Prostate gland (tissue), 2 donors: ENCODE results near the gene ZDHHC5.
"Not testable (repeated sequence)": the region's sequence is repeated elsewhere in the genome, so short reads cannot be mapped to it uniquely, and the experiment has no call there.

Source experiments
- CTCF ChIP-seq, 4 experiments: fragments of 200-600 bp in 2 of 4; fragments of 450-650 bp in 2 of 4; sonication (generic) in 2 of 4; IDR thresholded peaks; 1 replicate in 3 of 4; 2 replicates in 1 of 4; pipeline ENCODE4 v1.5.1; 2016 to 2019; ENCODE audit warnings: antibody characterized with exemption in 4 of 4, mild to moderate bottlenecking in 2 of 4, moderate library complexity in 2 of 4
- POLR2A ChIP-seq: fragments of 450-650 bp; IDR thresholded peaks from one replicate; pipeline ENCODE4 v1.6.1; 2016; ENCODE audit warnings: antibody characterized with exemption, mild to moderate bottlenecking
- POLR2AphosphoS5 ChIP-seq: sonication (generic); formaldehyde crosslinking; IDR thresholded peaks from one replicate; pipeline ENCODE4 v1.6.1; 2017; ENCODE audit warnings: antibody characterized with exemption

GRCh38 chr11:57690474-57690873, 22.6 kb downstream of the ZDHHC5 start:
- not testable (repeated sequence) for TF ChIP-seq CTCF (IDR thresholded peaks at IDR 0.05); POLR2A; POLR2AphosphoS5
